ENCODE measurements around the gene EXOC4.

DNA sequence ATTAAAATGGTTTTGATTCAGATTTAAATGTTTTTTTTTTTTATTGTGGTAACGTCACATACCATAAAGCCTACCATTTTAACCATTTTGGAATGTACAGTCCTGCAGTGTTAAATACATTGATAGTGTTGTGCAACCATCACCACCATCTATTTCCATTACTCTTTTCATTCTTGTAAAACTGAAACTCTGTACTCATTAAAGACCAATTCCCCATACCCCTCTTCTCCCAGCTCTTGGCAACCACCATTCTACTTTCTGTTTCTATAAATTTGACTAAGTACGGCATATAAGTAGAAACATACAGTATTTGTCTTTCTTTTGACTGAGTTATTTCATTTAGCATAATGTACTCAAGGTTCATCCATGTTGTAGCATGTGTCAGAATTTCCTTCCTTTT is 96.2 kb downstream of the EXOC4 start:
- no peak for TF ChIP-seq EP300 (IDR thresholded peaks at IDR 0.05)
- no peak for TF ChIP-seq CTCF (IDR thresholded peaks at IDR 0.05)
- no peak for TF ChIP-seq POLR2A (IDR thresholded peaks at IDR 0.05)

Measured in ovary (tissue), 3 donors.